Measurements from ENCODE around the gene ATP7B. TPM values are rescaled to one million over a fixed set of nuclear protein-coding genes. Genes with fewer than 3 reads are reported as not detected.

Gene ATP7B
- total RNA-seq, 1 donor from 2014 or later: 7.7 TPM

Other genes with a start within 250 kb of the ATP7B start
- 8.7 TPM for gene DHRS12, start 207.3 kb downstream of the ATP7B start, total RNA-seq
- not detected for gene TMEM272, start 166.3 kb downstream of the ATP7B start, total RNA-seq
- not detected for gene CCDC70, start 149.5 kb downstream of the ATP7B start, total RNA-seq
- gene ALG11, start 948 bp upstream of the ATP7B start, total RNA-seq: 19.3 TPM
- 18.1 TPM for gene UTP14C, start 13.2 kb upstream of the ATP7B start, total RNA-seq
- gene NEK5, start 117.6 kb upstream of the ATP7B start, total RNA-seq: 0.69 TPM
- gene NEK3, start 148.1 kb upstream of the ATP7B start, total RNA-seq: 10.6 TPM